HG02884 (cell line): Measurements from ENCODE around the gene PCDHGB4.
"Not testable (repeated sequence)": the region's sequence is repeated elsewhere in the genome, so short reads cannot be mapped to it uniquely, and the experiment has no call there.

ENCODE experiments used
- ATAC-seq: cut with Tn5 transposase; IDR thresholded peaks from one replicate; pipeline ENCODE4 v1.9.1; 2021; ENCODE audit warnings: mild to moderate bottlenecking, moderate library complexity; ENCODE audit not compliant: unreplicated experiment

The PCDHGB4 gene

DNA sequence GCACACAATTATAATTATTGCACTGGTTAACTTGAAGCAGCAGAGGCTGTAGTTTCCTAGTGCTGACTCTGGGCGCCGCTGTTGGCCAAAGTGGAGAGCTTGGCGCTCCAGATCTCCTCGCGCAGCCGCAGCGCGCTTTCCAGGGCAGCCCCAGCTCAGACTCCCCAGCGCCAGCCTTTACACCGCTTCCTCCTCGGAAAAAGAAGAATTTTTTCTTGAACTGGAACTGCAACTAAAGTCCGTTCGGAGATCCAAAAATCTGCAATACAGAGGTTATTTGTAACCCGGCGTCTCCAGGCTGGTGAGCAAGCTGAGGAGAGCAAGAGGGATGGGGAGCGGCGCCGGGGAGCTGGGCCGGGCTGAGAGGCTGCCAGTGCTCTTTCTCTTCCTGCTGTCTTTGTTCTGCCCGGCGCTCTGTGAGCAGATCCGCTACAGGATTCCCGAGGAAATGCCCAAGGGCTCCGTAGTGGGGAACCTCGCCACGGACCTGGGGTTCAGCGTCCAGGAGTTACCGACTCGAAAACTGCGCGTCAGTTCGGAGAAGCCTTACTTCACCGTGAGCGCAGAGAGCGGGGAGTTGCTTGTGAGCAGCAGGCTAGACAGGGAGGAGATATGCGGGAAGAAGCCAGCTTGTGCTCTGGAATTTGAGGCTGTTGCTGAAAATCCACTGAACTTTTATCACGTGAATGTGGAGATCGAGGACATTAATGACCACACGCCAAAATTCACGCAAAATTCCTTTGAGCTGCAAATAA lies at the start of gene PCDHGB4:
Gene PCDHGB4, plus strand, starts transcription at position 142 of the 755 bp plus-strand sequence. Its CDS starts 187 bp downstream, at position 329.
- peak; percentile 95 for ATAC-seq

DNA sequence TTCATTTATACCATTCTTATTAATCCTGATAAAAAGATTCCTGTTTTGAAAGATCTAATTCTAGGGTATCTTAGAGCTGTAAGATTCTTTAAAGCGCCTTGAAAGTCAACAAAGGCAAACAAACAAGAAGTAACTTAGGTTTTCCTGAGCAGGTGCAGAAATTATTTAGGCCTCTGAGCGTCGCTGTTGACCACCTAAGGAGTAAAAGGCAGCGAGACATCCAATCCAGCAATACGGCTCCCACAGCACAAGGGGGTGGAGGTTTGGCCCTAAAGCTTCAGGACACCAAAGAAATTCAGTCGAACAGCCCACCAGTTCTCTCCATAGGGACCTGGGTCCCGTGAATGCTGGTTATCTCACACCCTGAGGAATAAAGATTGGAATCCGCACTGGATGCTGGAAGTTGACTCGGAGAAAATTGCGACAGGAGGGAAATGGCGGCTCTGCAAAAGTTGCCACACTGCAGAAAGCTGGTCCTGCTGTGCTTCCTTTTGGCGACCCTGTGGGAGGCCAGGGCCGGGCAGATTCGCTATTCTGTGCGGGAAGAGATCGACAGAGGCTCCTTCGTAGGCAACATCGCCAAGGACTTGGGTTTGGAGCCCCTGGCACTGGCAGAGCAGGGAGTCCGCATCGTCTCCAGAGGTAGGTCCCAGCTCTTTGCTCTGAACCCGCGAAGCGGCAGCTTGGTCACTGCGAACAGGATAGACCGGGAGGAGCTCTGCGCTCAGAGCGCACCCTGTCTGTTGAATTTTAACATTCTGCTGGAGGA lies 48.8 kb upstream of the PCDHGB4 start, which contains the start of gene PCDHGA2:
Gene PCDHGA2, plus strand, starts transcription at position 223 of the 769 bp plus-strand sequence.
- no peak for ATAC-seq

DNA sequence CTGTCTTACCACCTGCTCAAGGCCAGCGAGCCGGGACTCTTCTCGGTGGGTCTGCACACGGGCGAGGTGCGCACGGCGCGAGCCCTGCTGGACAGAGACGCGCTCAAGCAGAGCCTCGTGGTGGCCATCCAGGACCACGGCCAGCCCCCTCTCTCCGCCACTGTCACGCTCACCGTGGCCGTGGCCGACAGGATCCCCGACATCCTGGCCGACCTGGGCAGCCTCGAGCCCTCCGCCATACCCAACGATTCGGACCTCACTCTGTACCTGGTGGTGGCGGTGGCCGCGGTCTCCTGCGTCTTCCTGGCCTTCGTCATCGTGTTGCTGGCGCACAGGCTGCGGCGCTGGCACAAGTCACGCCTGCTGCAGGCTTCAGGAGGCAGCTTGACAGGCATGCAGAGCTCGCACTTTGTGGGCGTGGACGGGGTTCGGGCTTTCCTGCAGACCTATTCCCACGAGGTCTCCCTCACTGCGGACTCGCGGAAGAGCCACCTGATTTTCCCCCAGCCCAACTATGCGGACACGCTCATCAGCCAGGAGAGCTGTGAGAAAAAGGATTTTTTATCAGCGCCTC lies 46.6 kb upstream of the PCDHGB4 start:
- not testable (repeated sequence) for ATAC-seq

DNA sequence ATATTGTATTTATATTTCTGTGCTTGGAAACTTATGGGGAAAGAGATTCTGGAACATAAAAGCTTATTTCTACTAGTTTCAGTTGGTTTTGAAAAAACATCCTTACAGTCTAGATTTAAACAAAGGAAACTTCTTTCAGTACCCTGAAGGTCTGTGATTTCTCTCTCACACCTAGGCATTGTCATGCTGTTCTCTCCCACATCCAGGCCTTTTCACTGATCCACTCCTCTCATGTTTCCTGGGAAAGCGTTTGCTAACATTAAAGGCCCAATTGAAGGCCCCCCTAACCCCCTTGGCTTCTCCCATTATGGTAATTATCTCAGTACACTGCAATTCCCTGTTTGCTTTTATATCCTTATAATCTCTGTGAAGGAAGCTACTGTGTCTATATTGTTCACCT lies 44.7 kb upstream of the PCDHGB4 start:
- no peak for ATAC-seq

DNA sequence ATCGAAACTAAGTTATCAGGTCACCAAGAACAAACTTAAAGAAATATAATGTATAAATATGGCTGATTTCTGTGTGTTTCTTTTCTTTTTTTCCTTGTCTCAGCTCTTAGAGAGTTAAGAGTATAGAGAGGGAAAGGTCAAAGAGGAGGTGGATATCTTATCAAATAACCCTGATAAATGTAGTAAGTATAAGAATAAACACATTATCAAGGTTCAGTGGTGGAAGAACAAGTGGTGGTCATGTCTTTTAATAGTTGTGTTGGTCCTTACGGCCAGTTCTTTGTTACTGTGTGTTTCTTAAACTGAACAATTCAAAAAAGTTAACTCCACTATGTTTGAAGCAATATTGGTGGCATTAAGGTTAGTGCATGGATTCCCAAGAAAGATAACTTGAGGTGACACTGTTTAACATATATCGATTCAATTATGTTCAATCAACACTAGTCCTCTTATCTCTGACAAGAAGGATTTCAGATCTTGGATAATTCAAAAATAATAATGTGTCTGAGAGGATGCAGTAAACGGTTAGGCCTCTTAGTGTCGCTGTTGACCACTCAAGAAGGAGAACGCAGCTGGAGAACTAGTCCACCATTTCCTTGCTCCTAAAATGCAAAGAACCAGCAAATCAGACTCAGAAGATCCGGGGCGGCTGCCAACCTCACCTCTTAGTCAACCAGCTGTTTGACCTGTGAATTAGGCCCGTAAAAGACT lies 44.1 kb upstream of the PCDHGB4 start, which contains the start of gene PCDHGA3:
Gene PCDHGA3, plus strand, starts transcription at position 588 of the 711 bp plus-strand sequence. CDS start 205 bp downstream, outside the sequence.
- no peak for ATAC-seq

DNA sequence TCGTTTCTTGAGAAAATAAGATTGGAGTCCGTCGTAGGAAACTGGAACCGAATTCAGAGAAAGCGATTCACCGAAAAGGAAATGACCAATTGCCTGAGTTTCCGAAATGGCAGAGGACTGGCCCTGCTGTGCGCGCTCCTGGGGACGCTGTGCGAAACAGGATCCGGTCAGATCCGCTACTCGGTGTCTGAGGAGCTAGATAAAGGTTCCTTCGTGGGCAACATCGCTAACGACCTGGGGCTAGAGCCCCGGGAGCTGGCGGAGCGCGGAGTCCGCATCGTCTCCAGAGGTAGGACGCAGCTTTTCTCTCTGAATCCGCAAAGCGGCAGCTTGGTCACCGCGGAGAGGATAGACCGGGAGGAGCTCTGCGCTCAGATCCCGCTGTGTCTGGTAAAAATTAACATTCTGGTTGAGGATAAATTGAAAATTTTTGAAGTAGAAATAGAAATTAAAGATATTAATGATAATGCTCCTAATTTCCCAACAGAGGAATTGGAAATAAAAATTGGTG lies 43.5 kb upstream of the PCDHGB4 start:
- no peak for ATAC-seq

DNA sequence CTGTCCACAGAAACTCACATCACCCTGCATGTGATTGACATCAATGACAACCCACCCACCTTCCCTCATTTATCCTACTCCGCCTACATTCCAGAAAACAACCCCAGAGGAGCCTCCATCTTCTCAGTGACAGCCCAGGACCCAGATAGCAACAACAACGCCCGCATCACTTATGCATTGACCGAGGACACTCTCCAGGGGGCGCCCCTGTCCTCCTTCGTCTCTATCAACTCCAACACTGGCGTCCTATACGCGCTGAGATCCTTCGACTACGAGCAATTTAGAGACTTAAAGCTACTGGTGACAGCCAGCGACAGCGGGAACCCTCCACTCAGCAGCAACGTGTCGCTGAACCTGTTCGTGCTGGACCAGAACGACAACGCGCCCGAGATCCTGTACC lies 42.2 kb upstream of the PCDHGB4 start:
- no peak for ATAC-seq

DNA sequence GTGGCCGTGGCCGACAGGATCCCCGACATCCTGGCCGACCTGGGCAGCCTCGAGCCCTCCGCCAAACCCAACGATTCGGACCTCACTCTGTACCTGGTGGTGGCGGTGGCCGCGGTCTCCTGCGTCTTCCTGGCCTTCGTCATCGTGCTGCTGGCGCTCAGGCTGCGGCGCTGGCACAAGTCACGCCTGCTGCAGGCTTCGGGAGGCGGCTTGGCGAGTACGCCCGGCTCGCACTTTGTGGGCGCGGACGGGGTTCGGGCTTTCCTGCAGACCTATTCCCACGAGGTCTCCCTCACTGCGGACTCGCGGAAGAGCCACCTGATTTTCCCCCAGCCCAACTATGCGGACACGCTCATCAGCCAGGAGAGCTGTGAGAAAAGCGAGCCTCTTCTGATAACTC lies 41.5 kb upstream of the PCDHGB4 start:
- not testable (repeated sequence) for ATAC-seq

DNA sequence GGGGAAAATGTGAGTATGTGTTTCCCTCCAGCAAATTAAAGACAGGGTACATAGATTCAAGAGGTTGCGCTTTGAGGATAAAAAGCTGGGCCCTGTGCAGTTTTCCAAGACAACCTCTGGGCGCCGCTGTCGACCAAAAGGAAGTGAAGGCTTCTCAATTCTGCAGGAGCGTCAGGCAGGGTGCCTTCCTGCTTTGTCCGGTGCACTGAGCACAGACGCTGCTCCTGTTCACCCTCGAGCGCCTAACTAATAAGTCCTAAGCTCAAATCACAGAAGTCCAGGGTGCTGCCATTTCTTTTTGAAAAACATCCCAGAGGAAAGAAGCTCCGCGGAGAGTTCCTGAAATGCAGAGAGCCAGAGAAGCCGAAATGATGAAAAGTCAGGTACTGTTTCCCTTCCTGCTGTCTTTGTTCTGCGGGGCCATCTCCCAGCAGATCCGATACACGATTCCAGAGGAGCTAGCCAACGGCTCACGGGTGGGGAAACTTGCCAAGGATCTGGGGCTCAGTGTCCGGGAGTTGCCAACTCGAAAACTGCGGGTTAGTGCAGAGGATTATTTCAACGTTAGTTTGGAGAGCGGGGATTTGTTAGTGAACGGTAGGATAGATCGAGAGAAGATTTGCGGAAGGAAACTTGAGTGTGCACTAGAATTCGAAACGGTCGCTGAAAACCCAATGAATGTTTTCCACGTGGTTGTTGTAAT lies 37.4 kb upstream of the PCDHGB4 start, which contains the start of gene PCDHGB1:
Gene PCDHGB1, plus strand, starts transcription at position 183 of the 703 bp plus-strand sequence. Its CDS starts 162 bp downstream, at position 345.
- peak; percentile 73 for ATAC-seq

DNA sequence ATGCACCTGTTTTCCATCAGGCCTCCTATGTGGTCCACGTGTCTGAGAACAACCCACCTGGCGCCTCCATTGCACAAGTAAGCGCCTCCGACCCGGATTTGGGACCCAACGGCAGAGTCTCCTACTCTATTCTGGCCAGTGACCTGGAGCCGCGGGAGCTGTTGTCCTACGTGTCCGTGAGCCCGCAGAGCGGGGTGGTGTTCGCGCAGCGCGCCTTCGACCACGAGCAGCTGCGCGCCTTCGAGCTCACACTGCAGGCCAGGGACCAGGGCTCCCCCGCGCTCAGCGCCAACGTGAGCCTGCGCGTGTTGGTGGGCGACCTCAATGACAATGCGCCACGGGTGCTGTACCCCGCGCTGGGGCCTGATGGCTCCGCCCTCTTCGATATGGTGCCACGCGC lies 35.9 kb upstream of the PCDHGB4 start:
- no peak for ATAC-seq

DNA sequence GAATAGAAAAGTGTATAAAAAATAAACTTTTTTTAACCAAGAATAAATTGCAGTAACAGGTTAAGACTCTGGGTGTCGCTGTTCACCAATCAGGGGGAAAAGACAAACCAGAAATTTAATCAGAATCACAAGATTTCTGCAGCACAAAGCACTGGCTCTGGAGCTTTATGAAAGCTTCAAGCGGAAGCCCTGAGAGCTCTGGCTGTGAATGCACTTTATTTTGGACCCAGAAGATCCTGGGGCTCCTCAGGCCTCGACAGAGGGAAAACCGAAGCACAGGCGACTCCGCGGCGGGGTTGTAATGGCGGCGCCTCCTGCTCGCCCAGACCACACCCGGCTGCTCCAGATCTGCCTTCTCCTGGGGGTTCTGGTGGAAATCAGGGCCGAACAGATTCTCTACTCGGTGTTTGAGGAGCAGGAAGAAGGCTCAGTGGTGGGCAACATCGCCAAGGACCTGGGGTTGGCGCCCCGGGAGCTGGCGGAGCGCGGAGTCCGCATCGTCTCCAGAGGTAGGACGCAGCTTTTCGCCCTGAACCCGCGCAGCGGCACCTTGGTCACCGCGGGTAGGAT lies 32.5 kb upstream of the PCDHGB4 start, which contains the start of gene PCDHGA4:
Gene PCDHGA4, plus strand, starts transcription at position 122 of the 570 bp plus-strand sequence. Its CDS starts 87 bp downstream, at position 209.
- ATAC-seq, result no peak

DNA sequence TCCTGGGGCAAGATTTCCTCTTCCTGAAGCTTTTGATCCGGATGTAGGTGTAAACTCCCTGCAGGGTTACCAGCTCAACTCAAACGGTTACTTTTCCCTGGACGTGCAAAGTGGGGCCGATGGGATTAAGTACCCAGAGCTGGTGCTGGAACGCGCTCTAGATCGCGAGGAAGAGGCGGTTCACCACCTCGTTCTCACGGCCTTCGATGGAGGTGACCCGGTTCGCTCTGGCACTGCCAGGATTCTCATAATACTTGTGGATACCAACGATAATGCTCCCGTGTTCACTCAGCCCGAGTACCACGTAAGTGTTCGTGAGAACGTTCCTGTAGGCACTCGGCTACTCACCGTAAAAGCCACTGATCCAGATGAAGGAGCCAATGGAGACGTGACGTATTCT lies 31.9 kb upstream of the PCDHGB4 start:
- ATAC-seq, result no peak

DNA sequence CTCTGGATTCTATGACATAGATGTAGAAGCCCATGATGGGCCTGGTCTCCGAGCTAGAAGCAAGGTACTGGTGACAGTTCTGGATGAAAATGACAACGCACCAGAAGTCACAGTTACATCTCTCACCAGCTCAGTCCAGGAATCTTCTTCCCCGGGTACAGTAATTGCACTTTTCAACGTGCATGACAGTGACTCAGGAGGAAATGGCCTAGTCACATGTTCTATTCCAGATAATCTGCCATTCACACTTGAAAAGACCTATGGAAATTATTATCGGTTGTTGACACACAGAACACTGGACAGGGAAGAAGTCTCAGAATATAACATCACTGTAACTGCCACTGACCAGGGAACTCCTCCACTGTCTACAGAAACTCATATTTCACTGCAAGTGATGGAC lies 31.4 kb upstream of the PCDHGB4 start:
- ATAC-seq, result no peak

DNA sequence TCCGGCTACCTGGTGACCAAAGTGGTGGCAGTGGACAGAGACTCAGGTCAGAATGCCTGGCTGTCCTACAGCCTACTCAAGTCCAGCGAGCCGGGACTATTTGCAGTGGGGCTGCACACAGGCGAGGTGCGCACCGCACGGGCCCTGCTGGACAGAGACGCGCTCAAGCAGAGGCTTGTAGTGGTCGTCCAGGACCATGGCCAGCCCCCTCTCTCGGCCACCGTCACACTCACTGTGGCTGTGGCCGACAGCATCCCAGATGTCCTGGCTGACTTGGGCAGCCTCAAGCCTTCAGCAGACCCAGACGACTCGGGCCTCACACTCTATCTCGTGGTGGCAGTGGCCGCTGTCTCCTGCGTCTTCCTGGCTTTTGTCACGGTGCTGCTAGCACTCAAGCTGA lies 30.5 kb upstream of the PCDHGB4 start:
- no peak for ATAC-seq

DNA sequence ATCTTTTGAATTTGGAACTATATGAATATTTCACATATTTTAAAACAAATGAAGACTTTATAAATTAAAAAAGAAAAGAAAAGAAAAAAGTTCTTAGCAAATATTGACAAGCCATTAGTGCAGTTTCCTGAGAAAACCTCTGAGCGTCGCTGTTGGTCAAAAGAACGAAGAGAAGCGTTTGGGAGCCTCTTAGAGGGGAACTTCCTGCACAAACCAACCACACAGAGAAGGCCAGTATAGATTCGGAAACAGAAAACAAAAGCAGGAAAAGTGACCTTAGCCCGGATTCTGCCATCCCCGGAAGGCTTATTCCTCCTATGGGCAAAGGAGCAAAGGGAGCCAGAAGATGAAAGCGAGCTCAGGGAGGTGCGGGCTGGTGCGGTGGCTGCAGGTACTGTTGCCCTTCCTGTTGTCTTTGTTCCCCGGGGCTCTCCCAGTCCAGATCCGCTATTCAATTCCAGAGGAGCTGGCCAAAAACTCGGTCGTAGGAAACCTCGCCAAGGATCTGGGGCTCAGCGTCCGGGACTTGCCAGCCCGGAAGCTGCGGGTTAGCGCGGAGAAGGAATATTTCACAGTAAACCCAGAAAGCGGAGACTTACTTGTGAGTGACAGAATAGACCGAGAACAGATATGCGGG lies 27.6 kb upstream of the PCDHGB4 start, which contains the start of gene PCDHGB2:
Gene PCDHGB2, plus strand, starts transcription at position 205 of the 637 bp plus-strand sequence. Its CDS starts 142 bp downstream, at position 347.
- ATAC-seq, result no peak

DNA sequence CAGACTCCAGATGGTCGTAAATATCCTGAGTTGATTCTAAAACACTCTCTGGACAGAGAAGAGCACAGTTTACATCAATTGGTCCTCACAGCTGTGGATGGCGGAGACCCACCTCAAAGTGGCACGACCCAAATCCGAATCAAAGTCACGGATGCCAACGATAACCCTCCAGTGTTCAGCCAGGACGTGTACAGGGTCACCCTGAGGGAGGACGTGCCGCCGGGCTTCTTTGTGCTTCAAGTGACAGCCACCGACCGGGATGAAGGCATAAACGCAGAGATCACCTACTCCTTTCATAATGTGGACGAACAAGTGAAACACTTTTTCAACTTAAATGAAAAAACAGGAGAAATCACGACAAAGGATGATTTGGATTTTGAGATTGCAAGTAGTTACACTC lies 26.8 kb upstream of the PCDHGB4 start:
- ATAC-seq, result no peak

DNA sequence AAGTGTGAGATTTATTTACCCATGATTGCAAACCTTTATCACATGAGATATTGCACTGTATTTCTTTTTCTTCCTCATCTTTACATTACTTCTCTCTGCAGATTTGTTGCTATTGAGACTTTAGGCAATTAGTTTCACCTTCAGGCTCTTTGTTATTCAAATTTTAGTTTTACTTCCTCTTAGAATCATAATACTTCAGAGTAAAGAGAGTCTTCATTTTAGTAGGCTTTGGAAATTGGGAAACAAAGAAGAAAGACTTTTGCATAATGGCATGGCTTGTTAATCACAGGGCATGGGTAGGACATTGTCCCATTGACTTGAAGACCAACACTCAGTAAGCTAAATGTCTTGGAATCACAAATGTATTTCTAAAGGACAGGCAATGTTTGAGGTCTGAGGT lies 24.8 kb upstream of the PCDHGB4 start:
- ATAC-seq, result no peak

DNA sequence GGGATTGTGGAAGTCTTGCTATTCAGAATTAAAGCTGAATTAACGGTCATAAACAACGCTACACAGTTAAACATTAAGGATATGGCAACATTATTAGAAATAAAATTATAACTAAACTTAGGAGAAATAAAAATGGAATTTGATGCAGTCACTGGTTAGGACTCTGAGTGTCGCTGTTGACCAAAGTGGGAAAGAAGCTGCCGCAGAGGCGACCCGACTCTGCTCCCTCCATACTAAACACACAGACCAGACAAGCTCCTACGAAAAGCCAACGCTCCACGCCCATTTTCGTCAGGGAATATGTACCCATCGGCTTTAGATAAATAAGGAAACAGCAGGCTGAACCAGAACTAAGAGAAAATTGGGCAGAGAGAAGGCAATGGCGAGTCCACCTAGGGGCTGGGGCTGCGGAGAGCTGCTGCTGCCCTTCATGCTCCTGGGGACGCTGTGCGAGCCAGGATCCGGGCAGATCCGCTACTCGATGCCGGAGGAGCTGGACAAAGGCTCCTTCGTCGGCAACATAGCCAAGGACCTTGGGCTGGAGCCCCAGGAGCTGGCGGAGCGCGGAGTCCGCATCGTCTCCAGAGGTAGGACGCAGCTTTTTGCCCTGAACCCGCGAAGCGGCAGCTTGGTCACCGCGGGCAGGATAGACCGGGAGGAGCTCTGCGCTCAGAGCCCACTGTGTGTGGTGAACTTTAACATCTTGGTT lies 23.4 kb upstream of the PCDHGB4 start, which contains the start of gene PCDHGA5:
Gene PCDHGA5, plus strand, starts transcription at position 211 of the 709 bp plus-strand sequence. Its CDS starts 169 bp downstream, at position 380.
- no peak for ATAC-seq
